GM10248 (cell line): ENCODE measurements around the gene ARHGAP22.
"Not testable (repeated sequence)": the region's sequence is repeated elsewhere in the genome, so short reads cannot be mapped to it uniquely, and the experiment has no call there.

ENCODE experiments used
- CTCF ChIA-PET: fragments of 300-600 bp; sonication (Branson Sonifier 250); formaldehyde crosslinking; extraction: SDS; loops from one replicate; lab custom pipeline; 2021; ENCODE audit warnings: antibody characterized with exemption; lab: Yijun Ruan, JAX
- POLR2A ChIA-PET: fragments of 350-650 bp; sonication (Branson Sonifier 250); formaldehyde crosslinking; extraction: SDS; loops from one replicate; lab custom pipeline; 2020; ENCODE audit warnings: antibody characterized with exemption; lab: Yijun Ruan, JAX
- DNase-seq: peaks from one replicate; pipeline ENCODE4 v3.0.0; 2012; ENCODE audit errors: extremely low spot score
- TF ChIP-seq, protein P1 (sequence below): IDR thresholded peaks from 2 replicates; pipeline ENCODE4 v1.5.1; 2012; ENCODE audit warnings: mild to moderate bottlenecking, low read depth; ENCODE audit errors: extremely low read depth, missing control alignments, control extremely low read depth

Gene ARHGAP22

DNA sequence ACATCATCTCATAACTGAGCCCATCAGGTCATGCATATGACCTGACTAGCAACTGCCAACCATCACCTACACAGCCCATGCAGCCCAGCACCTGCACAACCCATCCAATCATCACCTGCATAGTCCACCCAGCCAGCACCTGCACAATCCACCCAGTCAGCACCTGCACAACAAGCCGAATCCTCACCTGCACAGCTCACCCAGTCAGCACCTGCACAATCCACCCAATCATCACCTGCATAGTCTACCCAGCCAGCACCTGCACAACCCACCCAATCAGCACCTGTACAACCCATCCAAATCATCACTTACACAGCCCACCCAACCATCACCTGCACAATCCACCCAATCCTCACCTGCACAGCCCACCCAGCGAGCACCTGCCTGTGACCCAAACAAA is 46.4 kb upstream of the ARHGAP22 start:
- POLR2A ChIA-PET = no interaction called here
- CTCF ChIA-PET = interaction anchor here (1.5 to 9.4 kb wide), 2 partner anchors 12 to 98 kb away, joined by 3 to 336 read pairs; no protein-coding TSS in a partner anchor
- TF ChIP-seq, protein P1, sequence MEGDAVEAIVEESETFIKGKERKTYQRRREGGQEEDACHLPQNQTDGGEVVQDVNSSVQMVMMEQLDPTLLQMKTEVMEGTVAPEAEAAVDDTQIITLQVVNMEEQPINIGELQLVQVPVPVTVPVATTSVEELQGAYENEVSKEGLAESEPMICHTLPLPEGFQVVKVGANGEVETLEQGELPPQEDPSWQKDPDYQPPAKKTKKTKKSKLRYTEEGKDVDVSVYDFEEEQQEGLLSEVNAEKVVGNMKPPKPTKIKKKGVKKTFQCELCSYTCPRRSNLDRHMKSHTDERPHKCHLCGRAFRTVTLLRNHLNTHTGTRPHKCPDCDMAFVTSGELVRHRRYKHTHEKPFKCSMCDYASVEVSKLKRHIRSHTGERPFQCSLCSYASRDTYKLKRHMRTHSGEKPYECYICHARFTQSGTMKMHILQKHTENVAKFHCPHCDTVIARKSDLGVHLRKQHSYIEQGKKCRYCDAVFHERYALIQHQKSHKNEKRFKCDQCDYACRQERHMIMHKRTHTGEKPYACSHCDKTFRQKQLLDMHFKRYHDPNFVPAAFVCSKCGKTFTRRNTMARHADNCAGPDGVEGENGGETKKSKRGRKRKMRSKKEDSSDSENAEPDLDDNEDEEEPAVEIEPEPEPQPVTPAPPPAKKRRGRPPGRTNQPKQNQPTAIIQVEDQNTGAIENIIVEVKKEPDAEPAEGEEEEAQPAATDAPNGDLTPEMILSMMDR = no peak
- no peak for DNase-seq

DNA sequence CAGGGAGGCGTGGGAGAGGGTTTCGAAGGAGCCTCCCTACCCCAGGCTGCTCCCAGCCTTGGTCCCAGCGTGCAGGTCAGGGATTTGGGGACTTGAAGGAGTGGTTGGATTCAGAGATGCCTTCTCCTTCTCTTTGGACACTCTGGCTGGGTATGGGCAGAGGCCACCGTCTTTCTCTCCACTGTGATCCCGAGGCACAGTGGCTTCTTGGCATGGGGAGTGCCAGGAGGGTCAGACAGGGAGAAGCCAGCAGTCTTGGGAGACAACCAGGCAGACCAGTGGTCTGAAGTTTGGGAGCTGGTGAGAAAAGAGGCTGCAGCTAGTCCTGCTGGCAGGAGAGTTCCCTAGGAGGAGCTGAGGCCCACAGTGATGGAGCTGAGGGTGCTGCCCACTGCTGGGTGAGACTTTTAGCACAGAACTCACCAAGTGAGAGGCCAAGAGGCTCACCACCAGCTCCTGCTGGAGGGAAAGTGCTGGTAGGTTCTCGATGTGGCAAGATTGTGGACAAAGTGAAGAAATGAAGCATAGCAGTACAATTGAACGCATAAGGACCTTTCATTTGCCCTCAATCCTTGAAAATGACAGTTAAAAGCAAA is 44.6 kb upstream of the ARHGAP22 start:
- no peak for DNase-seq
- CTCF ChIA-PET = interaction anchor here (1.5 to 3.8 kb wide), 4 partner anchors 8 to 98 kb away, joined by 3 to 34 read pairs (median 4); no protein-coding TSS in a partner anchor
- POLR2A ChIA-PET = no interaction called here
- TF ChIP-seq, protein P1 = no peak

DNA sequence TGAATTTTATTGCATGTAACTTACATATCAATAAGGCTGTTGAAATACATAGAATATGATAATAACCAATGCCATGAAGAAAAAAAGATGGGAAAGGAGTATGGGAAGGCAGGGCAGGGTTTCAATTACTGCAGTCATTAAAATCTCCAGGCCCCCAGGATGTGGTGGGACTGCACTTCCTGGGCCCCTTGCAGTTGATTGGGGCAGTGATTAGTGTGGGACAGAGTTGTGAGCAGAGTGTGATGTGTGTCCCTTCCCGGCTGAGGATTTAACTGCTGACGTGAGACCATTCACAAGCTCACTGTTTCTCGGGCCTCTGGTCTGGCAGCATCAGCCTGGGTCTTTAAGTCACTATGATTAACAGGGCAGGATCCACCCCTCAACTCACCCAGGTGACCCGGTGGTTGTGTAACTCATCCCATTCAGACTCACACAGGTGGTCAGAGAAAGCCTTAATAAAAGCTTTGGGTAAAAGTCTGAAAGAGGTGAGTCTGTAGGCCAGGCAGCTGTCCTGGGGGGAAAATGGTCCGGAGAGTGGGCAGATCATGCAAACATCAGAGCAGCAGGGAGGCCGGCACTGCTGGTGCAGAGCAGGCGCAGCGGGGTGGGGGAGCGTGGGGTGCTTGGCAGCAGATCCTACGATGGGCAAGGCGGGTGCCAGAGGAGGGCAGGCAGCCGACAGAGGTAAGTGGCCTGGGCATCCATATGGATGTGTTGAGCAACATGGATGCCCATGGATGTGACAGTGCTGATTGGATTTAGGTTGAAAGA is 43.5 kb upstream of the ARHGAP22 start:
- POLR2A ChIA-PET = no interaction called here
- DNase-seq = no peak
- CTCF ChIA-PET = interaction anchor here (0.7 to 3.8 kb wide), 5 partner anchors 9 to 284 kb away, joined by 3 to 34 read pairs (median 3); no protein-coding TSS in a partner anchor
- TF ChIP-seq, protein P1 = no peak

DNA sequence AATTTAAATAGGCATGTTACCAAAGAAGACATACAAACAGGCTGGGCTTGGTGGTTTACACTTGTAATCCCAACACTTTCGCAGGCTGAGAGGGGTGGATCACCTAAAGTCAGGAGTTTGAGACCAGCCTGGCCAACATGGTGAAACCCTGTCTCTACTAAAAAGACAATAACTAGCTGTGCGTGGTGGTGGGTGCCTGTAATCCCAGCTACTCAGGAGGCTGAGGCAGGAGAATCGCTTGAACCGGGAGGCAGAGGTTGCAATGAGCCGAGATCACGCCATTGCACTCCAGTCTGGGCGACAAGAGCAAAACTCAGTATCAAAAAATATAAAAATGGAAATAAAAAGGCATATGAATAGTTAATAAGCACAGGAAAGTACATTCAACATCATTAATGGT is 42.2 kb upstream of the ARHGAP22 start:
- DNase-seq, POLR2A ChIA-PET: not testable (repeated sequence)
- CTCF ChIA-PET = interaction anchor here (1.0 to 3.8 kb wide), 2 partner anchors 10 to 94 kb away, joined by 4 to 34 read pairs; no protein-coding TSS in a partner anchor

DNA sequence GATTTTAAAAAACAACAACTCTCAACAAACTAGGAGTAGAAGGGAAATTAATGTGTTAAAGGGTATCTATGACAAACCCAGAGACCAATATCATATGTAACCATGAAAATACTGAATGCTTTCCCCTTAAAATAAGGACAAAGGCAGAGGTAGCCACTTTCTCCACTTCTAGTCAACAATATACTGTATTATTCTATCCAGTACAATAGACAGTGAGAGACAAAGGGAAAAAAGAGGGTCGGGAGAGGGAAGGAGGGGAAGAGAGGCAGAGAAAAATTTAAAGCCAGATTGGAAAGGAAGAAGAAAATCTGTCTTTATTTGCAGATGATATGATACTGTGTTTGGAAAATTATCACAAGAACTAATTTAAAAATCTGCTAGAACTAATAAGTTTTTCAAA is 40.7 kb upstream of the ARHGAP22 start:
- POLR2A ChIA-PET = no interaction called here
- TF ChIP-seq, protein P1 = no peak
- CTCF ChIA-PET = interaction anchor here (2.5 kb wide), 1 partner anchor 11 kb away, joined by 21 read pairs; no protein-coding TSS in a partner anchor
- no peak for DNase-seq

DNA sequence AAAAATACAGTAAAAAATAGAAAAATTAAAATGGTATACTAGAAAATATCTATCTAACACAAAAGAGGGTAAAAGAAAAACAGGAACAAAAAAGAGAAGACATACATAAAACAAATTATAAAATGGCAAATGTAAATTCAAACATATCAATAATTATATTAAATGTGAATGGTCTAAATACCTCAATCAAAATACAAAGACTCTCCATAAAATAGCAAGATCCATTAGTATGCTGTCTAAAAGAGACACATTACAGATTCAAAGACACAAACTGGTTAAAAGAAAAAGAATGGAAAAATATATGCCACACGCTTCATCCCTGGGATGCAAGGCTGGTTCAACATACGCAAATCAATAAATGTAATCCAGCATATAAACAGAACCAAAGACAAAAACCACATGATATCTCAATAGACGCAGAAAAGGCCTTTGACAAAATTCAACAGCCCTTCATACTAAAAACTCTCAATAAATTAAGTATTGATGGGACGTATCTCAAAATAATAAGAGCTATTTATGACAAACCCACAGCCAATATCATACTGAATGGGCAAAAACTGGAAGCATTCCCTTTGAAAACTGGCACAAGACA is 36.3 kb upstream of the ARHGAP22 start:
- CTCF ChIA-PET = interaction anchor here (11.1 kb wide), 1 partner anchor 16 kb away, joined by 91 read pairs; no protein-coding TSS in a partner anchor
- POLR2A ChIA-PET, DNase-seq: not testable (repeated sequence)

DNA sequence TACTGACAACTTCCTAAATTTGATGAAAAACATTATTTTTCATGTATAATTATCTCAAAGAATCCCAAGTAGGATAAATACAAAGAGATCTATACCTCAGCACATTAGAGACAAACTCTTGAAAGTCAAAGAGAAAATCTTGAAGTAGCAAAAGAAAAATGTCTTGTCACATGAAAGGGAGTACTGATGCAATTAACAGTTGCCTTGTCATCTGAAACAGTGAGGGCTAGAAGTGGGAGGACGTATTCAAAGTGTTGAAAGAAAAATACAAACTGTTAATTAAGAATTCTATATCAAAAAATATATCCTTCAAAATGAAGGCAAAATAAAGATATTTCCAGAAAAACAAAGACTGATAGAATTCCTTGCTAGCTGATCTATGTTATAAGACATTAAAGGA is 35.5 kb upstream of the ARHGAP22 start:
- TF ChIP-seq, protein P1 = no peak
- ChIA-PET CTCF (interaction anchor here (11.1 kb wide), 1 partner anchor 17 kb away, joined by 91 read pairs; no protein-coding TSS in a partner anchor), POLR2A (no interaction called here)

More for the DNA sequence above, 35.5 kb upstream of the ARHGAP22 start:
- DNase-seq = no peak
